ENCODE measurements around the gene CENPN.
A peak's percentile ranks its signal among the peaks of the same experiment; 100 is the strongest.

Gene CENPN

GRCh38 chr16:80991792-80992430, 15.1 kb upstream of the CENPN start:
- DNase-seq (ENCODE audit: low read depth), result no peak

GRCh38 chr16:80992676-80993293, 14.2 kb upstream of the CENPN start:
- no peak for DNase-seq (ENCODE audit: low read depth)

- no peak for DNase-seq (ENCODE audit: low read depth)
Measured at GRCh38 chr16:80993307-80993706, 13.7 kb upstream of the CENPN start.

- DNase-seq (ENCODE audit: low read depth), result no peak
Measured at GRCh38 chr16:80993834-80994233, 13.2 kb upstream of the CENPN start.

GRCh38 chr16:80994451-80994850, 12.6 kb upstream of the CENPN start:
- DNase-seq (ENCODE audit: low read depth), result no peak

GRCh38 chr16:80996688-80997138, 10.3 kb upstream of the CENPN start:
- no peak for DNase-seq (ENCODE audit: low read depth)

- DNase-seq (ENCODE audit: low read depth), result no peak
Measured at GRCh38 chr16:80997139-80997798, 9.7 kb upstream of the CENPN start.

- no peak for DNase-seq (ENCODE audit: low read depth)
Measured at GRCh38 chr16:80997964-80998620, 8.9 kb upstream of the CENPN start.

- no peak for DNase-seq (ENCODE audit: low read depth)
Measured at GRCh38 chr16:81000873-81001272, 6.1 kb upstream of the CENPN start.

GRCh38 chr16:81001330-81001729, 5.7 kb upstream of the CENPN start:
- no peak for DNase-seq (ENCODE audit: low read depth)

GRCh38 chr16:81003064-81003463, 4.0 kb upstream of the CENPN start:
- no peak for DNase-seq (ENCODE audit: low read depth)

- no peak for DNase-seq (ENCODE audit: low read depth)
Measured at GRCh38 chr16:81003610-81004460, 3.2 kb upstream of the CENPN start.

- no peak for DNase-seq (ENCODE audit: low read depth)
Measured at GRCh38 chr16:81004646-81005353, 2.2 kb upstream of the CENPN start.

- no peak for DNase-seq (ENCODE audit: low read depth)
Measured at GRCh38 chr16:81005610-81006161, 1.3 kb upstream of the CENPN start.

GRCh38 chr16:81006211-81006812, 702 bp upstream of the CENPN start:
- DNase-seq (ENCODE audit: low read depth), result peak; percentile 47

- DNase-seq (ENCODE audit: low read depth), result no peak
Measured at GRCh38 chr16:81008505-81008789, 1.4 kb downstream of the CENPN start.

GRCh38 chr16:81012974-81013373, 6.0 kb downstream of the CENPN start:
- DNase-seq (ENCODE audit: low read depth), result no peak

- no peak for DNase-seq (ENCODE audit: low read depth)
Measured at GRCh38 chr16:81014672-81015071, 7.7 kb downstream of the CENPN start.

- no peak for DNase-seq (ENCODE audit: low read depth)
Measured at GRCh38 chr16:81018496-81018895, 11.5 kb downstream of the CENPN start.

GRCh38 chr16:81026429-81026828, 19.4 kb downstream of the CENPN start:
- DNase-seq (ENCODE audit: low read depth), result no peak
